GM10248 (cell line): Measurements from ENCODE around the gene AIFM1.
A peak's percentile ranks its signal among the peaks of the same experiment; 100 is the strongest.

Experiments used
- CTCF ChIA-PET: fragments of 300-600 bp; sonication (Branson Sonifier 250); formaldehyde crosslinking; extraction: SDS; loops from one replicate; lab custom pipeline; 2021; ENCODE audit warnings: antibody characterized with exemption; lab: Yijun Ruan, JAX
- POLR2A ChIA-PET: fragments of 350-650 bp; sonication (Branson Sonifier 250); formaldehyde crosslinking; extraction: SDS; loops from one replicate; lab custom pipeline; 2020; ENCODE audit warnings: antibody characterized with exemption; lab: Yijun Ruan, JAX
- DNase-seq: peaks from one replicate; pipeline ENCODE4 v3.0.0; 2012; ENCODE audit errors: extremely low spot score
- TF ChIP-seq, protein P1 (sequence below): IDR thresholded peaks from 2 replicates; pipeline ENCODE4 v1.5.1; 2012; ENCODE audit warnings: mild to moderate bottlenecking, low read depth; ENCODE audit errors: extremely low read depth, missing control alignments, control extremely low read depth

The AIFM1 gene

DNA sequence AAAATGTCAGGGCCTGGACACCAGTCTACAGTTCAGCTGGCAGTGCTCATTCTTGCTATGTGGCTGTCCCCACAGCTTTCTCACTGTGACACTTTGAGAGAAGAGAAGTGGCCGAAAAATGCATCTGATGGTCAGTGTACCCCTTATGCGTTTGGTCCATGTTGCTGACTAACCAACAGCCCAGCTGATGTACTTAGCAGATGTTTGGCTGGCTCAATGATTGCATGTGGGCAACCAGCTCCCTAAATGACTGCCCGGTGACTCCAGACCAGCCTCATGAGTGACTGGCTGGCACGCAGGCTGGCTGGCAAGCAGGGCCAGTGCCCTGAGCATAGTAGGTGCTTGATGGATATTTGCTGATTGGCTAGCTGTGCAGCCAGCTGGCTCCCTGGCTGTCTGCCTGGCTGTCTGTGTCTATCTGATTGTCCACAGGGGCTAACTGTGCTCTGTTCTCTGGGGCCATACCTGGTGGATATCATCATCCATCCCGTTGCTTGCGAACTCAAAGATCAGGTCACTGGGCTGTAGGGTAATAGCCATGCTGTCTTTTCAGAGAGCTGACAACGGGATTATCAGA, 84.8 kb downstream of the AIFM1 start:
- TF ChIP-seq, protein P1, sequence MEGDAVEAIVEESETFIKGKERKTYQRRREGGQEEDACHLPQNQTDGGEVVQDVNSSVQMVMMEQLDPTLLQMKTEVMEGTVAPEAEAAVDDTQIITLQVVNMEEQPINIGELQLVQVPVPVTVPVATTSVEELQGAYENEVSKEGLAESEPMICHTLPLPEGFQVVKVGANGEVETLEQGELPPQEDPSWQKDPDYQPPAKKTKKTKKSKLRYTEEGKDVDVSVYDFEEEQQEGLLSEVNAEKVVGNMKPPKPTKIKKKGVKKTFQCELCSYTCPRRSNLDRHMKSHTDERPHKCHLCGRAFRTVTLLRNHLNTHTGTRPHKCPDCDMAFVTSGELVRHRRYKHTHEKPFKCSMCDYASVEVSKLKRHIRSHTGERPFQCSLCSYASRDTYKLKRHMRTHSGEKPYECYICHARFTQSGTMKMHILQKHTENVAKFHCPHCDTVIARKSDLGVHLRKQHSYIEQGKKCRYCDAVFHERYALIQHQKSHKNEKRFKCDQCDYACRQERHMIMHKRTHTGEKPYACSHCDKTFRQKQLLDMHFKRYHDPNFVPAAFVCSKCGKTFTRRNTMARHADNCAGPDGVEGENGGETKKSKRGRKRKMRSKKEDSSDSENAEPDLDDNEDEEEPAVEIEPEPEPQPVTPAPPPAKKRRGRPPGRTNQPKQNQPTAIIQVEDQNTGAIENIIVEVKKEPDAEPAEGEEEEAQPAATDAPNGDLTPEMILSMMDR = no peak
- POLR2A ChIA-PET = no interaction called here
- DNase-seq = no peak
- CTCF ChIA-PET = interaction anchor here (1.0 to 7.9 kb wide), 24 partner anchors 8 to 471 kb away, joined by 3 to 92 read pairs (median 5); partner anchors contain the start of gene ELF4

DNA sequence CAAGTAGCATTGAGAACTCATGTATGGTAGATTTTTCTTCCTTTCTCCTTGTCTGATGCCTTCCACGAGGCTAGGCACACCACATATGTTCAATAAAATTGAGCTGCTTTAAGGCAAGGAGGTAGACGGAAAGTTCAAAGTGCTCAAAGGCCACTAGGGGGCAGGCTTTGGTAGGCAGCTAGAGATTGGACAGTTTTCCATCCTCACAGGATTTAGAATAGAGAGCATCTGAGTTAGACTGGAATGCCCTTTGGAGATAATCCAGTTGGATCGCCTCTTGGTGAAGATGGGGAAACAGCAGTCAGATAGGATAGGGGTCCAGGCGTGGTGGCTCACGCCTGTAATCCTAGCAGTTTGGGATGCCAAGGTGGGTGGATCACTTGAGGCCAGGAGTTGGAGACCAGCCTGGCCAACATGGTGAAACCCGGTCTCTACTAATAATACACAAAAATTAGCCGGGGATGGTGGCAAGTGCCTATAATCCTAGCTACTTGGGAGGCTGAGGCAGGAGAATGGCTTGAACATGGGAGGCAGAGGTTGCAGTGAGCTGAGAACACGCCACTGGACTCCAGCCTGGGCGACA, 85.7 kb downstream of the AIFM1 start:
- POLR2A ChIA-PET = no interaction called here
- CTCF ChIA-PET = interaction anchor here (0.8 to 7.9 kb wide), 35 partner anchors 9 to 470 kb away, joined by 3 to 92 read pairs (median 4); partner anchors contain the start of gene ELF4
- TF ChIP-seq, protein P1 = peak; percentile 69
- DNase-seq = peak; percentile 56
